ENCODE measurements around the gene CDK6.
"Not testable (repeated sequence)": the region's sequence is repeated elsewhere in the genome, so short reads cannot be mapped to it uniquely, and the experiment has no call there.

Gene CDK6

GRCh38 chr7:92836489-92836999 is at the start of gene CDK6:
Gene CDK6, minus strand, starts transcription at chr7:92836573. Its CDS starts 3,250 bp downstream, at chr7:92833323.
- peak within 1 kb of the TSS; percentile 85 for H3K4me3 ChIP-seq (ENCODE audit: severe bottlenecking)
- ATAC-seq (ENCODE audit: low read depth) (peak; percentile 47), DNase-seq (ENCODE audit: low spot score) (peak; percentile 83)
- peaks cover 13% of the 10 kb centered on the region for H3K36me3 ChIP-seq (ENCODE audit: low read depth)
- no peak for TF ChIP-seq CTCF (IDR thresholded peaks at IDR 0.05; ENCODE audit: poor library complexity, severe bottlenecking)
- H3K27ac ChIP-seq (ENCODE audit: poor library complexity, severe bottlenecking) = peak within 1 kb of the TSS; percentile 90
- no peaks in the 10 kb centered on the region for H3K9me3 ChIP-seq (ENCODE audit: severe bottlenecking)
- no peaks in the 10 kb centered on the region for H3K27me3 ChIP-seq (ENCODE audit: insufficient read depth, poor library complexity, severe bottlenecking)
- peaks cover 33% of the 10 kb centered on the region for H3K4me1 ChIP-seq (ENCODE audit: insufficient read depth, poor library complexity, severe bottlenecking)

GRCh38 chr7:92886039-92886438 is 49.7 kb upstream of the CDK6 start:
- H3K4me3 ChIP-seq (ENCODE audit: severe bottlenecking); H3K4me1 ChIP-seq (ENCODE audit: insufficient read depth, poor library complexity, severe bottlenecking); ATAC-seq (ENCODE audit: low read depth); DNase-seq (ENCODE audit: low spot score); H3K9me3 ChIP-seq (ENCODE audit: severe bottlenecking); H3K27ac ChIP-seq (ENCODE audit: poor library complexity, severe bottlenecking); H3K27me3 ChIP-seq (ENCODE audit: insufficient read depth, poor library complexity, severe bottlenecking); H3K36me3 ChIP-seq (ENCODE audit: low read depth): not testable (repeated sequence)

- ATAC-seq (ENCODE audit: low read depth) = no peak
- DNase-seq (ENCODE audit: low spot score) = no peak
- peaks cover 4% of the 10 kb centered on the region for H3K9me3 ChIP-seq (ENCODE audit: severe bottlenecking)
Measured at GRCh38 chr7:92884218-92884617, 47.8 kb upstream of the CDK6 start.

GRCh38 chr7:92882760-92883159 is 46.4 kb upstream of the CDK6 start:
- TF ChIP-seq CTCF (IDR thresholded peaks at IDR 0.05; ENCODE audit: poor library complexity, severe bottlenecking) = no peak
- H3K9me3 ChIP-seq (ENCODE audit: severe bottlenecking) = peaks cover 4% of the 10 kb centered on the region
- ATAC-seq (ENCODE audit: low read depth) = no peak
- H3K4me3 ChIP-seq (ENCODE audit: severe bottlenecking) = no peak overlapping the region
- DNase-seq (ENCODE audit: low spot score) = no peak
- no peaks in the 10 kb centered on the region for H3K27me3 ChIP-seq (ENCODE audit: insufficient read depth, poor library complexity, severe bottlenecking)
- no peaks in the 10 kb centered on the region for H3K4me1 ChIP-seq (ENCODE audit: insufficient read depth, poor library complexity, severe bottlenecking)
- no peak overlapping the region for H3K27ac ChIP-seq (ENCODE audit: poor library complexity, severe bottlenecking)
- no peaks in the 10 kb centered on the region for H3K36me3 ChIP-seq (ENCODE audit: low read depth)

More at GRCh38 chr7:92884218-92884617, 47.8 kb upstream of the CDK6 start:
- Histone ChIP-seq H3K4me3 (ENCODE audit: severe bottlenecking) (no peak overlapping the region), H3K36me3 (ENCODE audit: low read depth) (no peaks in the 10 kb centered on the region), H3K27ac (ENCODE audit: poor library complexity, severe bottlenecking) (no peak overlapping the region), H3K4me1 (ENCODE audit: insufficient read depth, poor library complexity, severe bottlenecking) (no peaks in the 10 kb centered on the region), H3K27me3 (ENCODE audit: insufficient read depth, poor library complexity, severe bottlenecking) (no peaks in the 10 kb centered on the region)
- TF ChIP-seq CTCF (IDR thresholded peaks at IDR 0.05; ENCODE audit: poor library complexity, severe bottlenecking) = no peak

- no peaks in the 10 kb centered on the region for H3K27me3 ChIP-seq (ENCODE audit: insufficient read depth, poor library complexity, severe bottlenecking)
Measured at GRCh38 chr7:92881091-92881485, 44.7 kb upstream of the CDK6 start.

More at GRCh38 chr7:92881091-92881485, 44.7 kb upstream of the CDK6 start:
- Histone ChIP-seq H3K9me3 (ENCODE audit: severe bottlenecking) (peaks cover 4% of the 10 kb centered on the region), H3K27ac (ENCODE audit: poor library complexity, severe bottlenecking) (no peak overlapping the region), H3K4me3 (ENCODE audit: severe bottlenecking) (no peak overlapping the region), H3K4me1 (ENCODE audit: insufficient read depth, poor library complexity, severe bottlenecking) (peaks cover 2% of the 10 kb centered on the region), H3K36me3 (ENCODE audit: low read depth) (no peaks in the 10 kb centered on the region)
- ATAC-seq (ENCODE audit: low read depth) (no peak), DNase-seq (ENCODE audit: low spot score) (no peak)
- TF ChIP-seq CTCF (IDR thresholded peaks at IDR 0.05; ENCODE audit: poor library complexity, severe bottlenecking) = no peak
